Mononuclear cell (primary cell): ENCODE data around the gene ARHGAP23. TPM values are rescaled to one million over a fixed set of nuclear protein-coding genes. Genes with fewer than 3 reads are reported as not detected.

Experiments
- H3K27me3 ChIP-seq: 2 replicates; pipeline ENCODE4 v1.6.0; 2011; ENCODE audit warnings: low read length, control low read depth; ENCODE audit not compliant: insufficient read depth
- H3K4me1 ChIP-seq: 2 replicates; pipeline ENCODE4 v1.5.1; 2011; ENCODE audit warnings: mild to moderate bottlenecking, low read length, control low read depth; ENCODE audit not compliant: insufficient read depth
- H3K4me3 ChIP-seq: 2 replicates; pipeline ENCODE4 v1.5.1; 2011; ENCODE audit warnings: mild to moderate bottlenecking, low read length, moderate library complexity
- H3K9me3 ChIP-seq: 2 replicates; pipeline ENCODE4 v1.5.1; 2011; ENCODE audit warnings: low read depth, mild to moderate bottlenecking, control low read depth, low read length
- total RNA-seq: library from RNA; depleted of rRNA; stranded (reverse); fragments of >200 nt; gene quantifications from one replicate; pipeline ENCODE4 v1.2.3, GENCODE V29; 2012

Gene ARHGAP23
- total RNA-seq, 1 donor: 0.94 TPM

- no peaks in the 10 kb centered on the region for H3K27me3 ChIP-seq
- no peaks in the 10 kb centered on the region for H3K9me3 ChIP-seq
- no peak overlapping the region for H3K4me3 ChIP-seq
- no peaks in the 10 kb centered on the region for H3K4me1 ChIP-seq
Observed at GRCh38 chr17:38444151-38444550, 15.9 kb downstream of the ARHGAP23 start.

GRCh38 chr17:38447502-38448085 lies 19.3 kb downstream of the ARHGAP23 start:
- no peaks in the 10 kb centered on the region for H3K4me1 ChIP-seq
- H3K4me3 ChIP-seq: no peak overlapping the region
- H3K27me3 ChIP-seq: peaks cover 3% of the 10 kb centered on the region
- no peaks in the 10 kb centered on the region for H3K9me3 ChIP-seq

GRCh38 chr17:38448208-38448771 lies 20.0 kb downstream of the ARHGAP23 start:
- Histone ChIP-seq H3K4me1 (no peaks in the 10 kb centered on the region), H3K9me3 (no peaks in the 10 kb centered on the region), H3K4me3 (no peak overlapping the region), H3K27me3 (peaks cover 9% of the 10 kb centered on the region)

- H3K9me3 ChIP-seq: no peaks in the 10 kb centered on the region
- peaks cover 12% of the 10 kb centered on the region for H3K27me3 ChIP-seq
- no peaks in the 10 kb centered on the region for H3K4me1 ChIP-seq
- H3K4me3 ChIP-seq: no peak overlapping the region
Observed at GRCh38 chr17:38449364-38449763, 21.1 kb downstream of the ARHGAP23 start.

GRCh38 chr17:38450557-38451029 lies 22.3 kb downstream of the ARHGAP23 start:
- Histone ChIP-seq H3K4me3 (no peak overlapping the region), H3K4me1 (no peaks in the 10 kb centered on the region), H3K9me3 (no peaks in the 10 kb centered on the region), H3K27me3 (peaks cover 20% of the 10 kb centered on the region)

- no peaks in the 10 kb centered on the region for H3K9me3 ChIP-seq
- H3K4me3 ChIP-seq: no peak overlapping the region
- H3K4me1 ChIP-seq: no peaks in the 10 kb centered on the region
- H3K27me3 ChIP-seq: peaks cover 20% of the 10 kb centered on the region
Observed at GRCh38 chr17:38451030-38451839, 23.0 kb downstream of the ARHGAP23 start.

- no peak overlapping the region for H3K4me3 ChIP-seq
- H3K4me1 ChIP-seq: no peaks in the 10 kb centered on the region
- H3K27me3 ChIP-seq: peaks cover 20% of the 10 kb centered on the region
- H3K9me3 ChIP-seq: no peaks in the 10 kb centered on the region
Observed at GRCh38 chr17:38451840-38452529, 23.7 kb downstream of the ARHGAP23 start.

GRCh38 chr17:38452719-38453118 lies 24.5 kb downstream of the ARHGAP23 start:
- Histone ChIP-seq H3K27me3 (peaks cover 20% of the 10 kb centered on the region), H3K9me3 (no peaks in the 10 kb centered on the region), H3K4me1 (no peaks in the 10 kb centered on the region), H3K4me3 (no peak overlapping the region)

- H3K4me3 ChIP-seq: no peak overlapping the region
- H3K9me3 ChIP-seq: no peaks in the 10 kb centered on the region
- peaks cover 20% of the 10 kb centered on the region for H3K27me3 ChIP-seq
- no peaks in the 10 kb centered on the region for H3K4me1 ChIP-seq
Observed at GRCh38 chr17:38453951-38454421, 25.7 kb downstream of the ARHGAP23 start.

- Histone ChIP-seq H3K9me3 (no peaks in the 10 kb centered on the region), H3K27me3 (peaks cover 20% of the 10 kb centered on the region), H3K4me1 (no peaks in the 10 kb centered on the region), H3K4me3 (no peak overlapping the region)
Observed at GRCh38 chr17:38454532-38454931, 26.3 kb downstream of the ARHGAP23 start.

GRCh38 chr17:38455288-38455915 lies 27.1 kb downstream of the ARHGAP23 start:
- Histone ChIP-seq H3K4me3 (no peak overlapping the region), H3K27me3 (peaks cover 20% of the 10 kb centered on the region)

GRCh38 chr17:38456031-38456815 lies 28.0 kb downstream of the ARHGAP23 start:
- Histone ChIP-seq H3K4me3 (no peak overlapping the region), H3K4me1 (no peaks in the 10 kb centered on the region), H3K9me3 (no peaks in the 10 kb centered on the region), H3K27me3 (peaks cover 20% of the 10 kb centered on the region)

More at GRCh38 chr17:38455288-38455915, 27.1 kb downstream of the ARHGAP23 start:
- Histone ChIP-seq H3K9me3 (no peaks in the 10 kb centered on the region), H3K4me1 (no peaks in the 10 kb centered on the region)

GRCh38 chr17:38457577-38458371 lies 29.5 kb downstream of the ARHGAP23 start:
- Histone ChIP-seq H3K9me3 (no peaks in the 10 kb centered on the region), H3K27me3 (peaks cover 15% of the 10 kb centered on the region), H3K4me1 (no peaks in the 10 kb centered on the region), H3K4me3 (no peak overlapping the region)
